Measurements from ENCODE around the gene ZWILCH.
"Not testable (repeated sequence)": the region's sequence is repeated elsewhere in the genome, so short reads cannot be mapped to it uniquely, and the experiment has no call there.

ZWILCH gene

GRCh38 chr15:66497502-66498455, 7.3 kb upstream of the ZWILCH start, which contains the start of gene SNAPC5:
SNAPC5 (minus strand) TSS chr15:66497762; CDS start chr15:66497731, 31 bp downstream.
- no peak for DNase-seq (ENCODE audit: low read depth, low spot score)
- POLR2A ChIA-PET: interaction anchor here (0.6 to 3.6 kb wide), 6 partner anchors 9 to 111 kb away, joined by 3 to 19 read pairs (median 4); partner anchors contain the start of gene MAP2K1
- TF ChIP-seq, protein P1, sequence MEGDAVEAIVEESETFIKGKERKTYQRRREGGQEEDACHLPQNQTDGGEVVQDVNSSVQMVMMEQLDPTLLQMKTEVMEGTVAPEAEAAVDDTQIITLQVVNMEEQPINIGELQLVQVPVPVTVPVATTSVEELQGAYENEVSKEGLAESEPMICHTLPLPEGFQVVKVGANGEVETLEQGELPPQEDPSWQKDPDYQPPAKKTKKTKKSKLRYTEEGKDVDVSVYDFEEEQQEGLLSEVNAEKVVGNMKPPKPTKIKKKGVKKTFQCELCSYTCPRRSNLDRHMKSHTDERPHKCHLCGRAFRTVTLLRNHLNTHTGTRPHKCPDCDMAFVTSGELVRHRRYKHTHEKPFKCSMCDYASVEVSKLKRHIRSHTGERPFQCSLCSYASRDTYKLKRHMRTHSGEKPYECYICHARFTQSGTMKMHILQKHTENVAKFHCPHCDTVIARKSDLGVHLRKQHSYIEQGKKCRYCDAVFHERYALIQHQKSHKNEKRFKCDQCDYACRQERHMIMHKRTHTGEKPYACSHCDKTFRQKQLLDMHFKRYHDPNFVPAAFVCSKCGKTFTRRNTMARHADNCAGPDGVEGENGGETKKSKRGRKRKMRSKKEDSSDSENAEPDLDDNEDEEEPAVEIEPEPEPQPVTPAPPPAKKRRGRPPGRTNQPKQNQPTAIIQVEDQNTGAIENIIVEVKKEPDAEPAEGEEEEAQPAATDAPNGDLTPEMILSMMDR (IDR thresholded peaks at IDR 0.05; ENCODE audit: insufficient read depth, low read length, missing control alignments): peak; percentile 95
- H3K4me3 ChIP-seq (ENCODE audit: low read depth, low read length): peak within 1 kb of the TSS; percentile 94
- CTCF ChIA-PET: interaction anchor here (0.6 to 6.1 kb wide), 68 partner anchors 9 to 600 kb away, joined by 3 to 112 read pairs (median 4); partner anchors contain the start of genes LCTL, MAP2K1, MEGF11 and TIPIN

DNA sequence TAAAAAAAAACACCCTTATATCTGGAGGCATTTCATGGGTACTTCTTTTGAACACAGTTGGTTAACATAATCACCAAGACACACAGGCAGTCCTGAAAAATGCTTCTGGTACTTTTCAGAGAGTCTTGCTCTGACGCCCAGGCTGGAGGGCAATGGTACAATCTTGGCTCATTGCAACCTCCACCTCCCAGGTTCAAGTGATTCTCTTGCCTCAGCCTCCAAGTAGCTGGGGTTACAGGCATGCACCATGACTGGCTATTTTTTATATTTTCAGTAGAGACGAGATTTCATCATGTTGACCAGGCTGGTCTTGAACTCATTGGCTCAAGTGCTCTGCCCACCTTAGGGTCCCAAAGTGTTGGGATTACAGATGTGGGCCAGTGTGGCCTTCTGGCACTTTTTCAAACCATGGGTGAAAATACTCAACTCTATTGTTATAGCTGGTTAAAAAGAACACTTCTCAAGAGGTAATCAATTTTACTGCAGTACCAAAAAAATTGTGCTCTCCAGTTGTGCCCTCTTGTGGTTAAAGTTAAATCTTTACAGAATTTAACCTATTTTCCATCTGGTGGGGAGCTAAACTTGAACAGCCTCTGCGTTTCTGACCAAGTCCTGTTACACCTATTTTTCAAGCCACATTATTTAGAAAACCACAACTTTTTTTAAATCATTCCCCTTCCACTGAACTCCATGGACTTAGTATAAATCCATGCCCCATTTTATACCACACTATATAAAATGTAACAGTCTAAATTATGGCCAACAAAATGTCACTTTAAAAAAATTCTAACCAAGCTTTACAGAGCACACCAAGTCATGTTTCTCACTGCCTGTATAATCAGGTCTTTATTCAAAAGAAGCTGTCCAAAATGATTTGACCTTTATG, 6.4 kb upstream of the ZWILCH start:
- DNase-seq (ENCODE audit: low read depth, low spot score): no peak
- CTCF ChIA-PET: interaction anchor here (0.7 to 6.1 kb wide), 60 partner anchors 8 to 601 kb away, joined by 3 to 112 read pairs (median 5); partner anchors contain the start of genes LCTL, MAP2K1, MEGF11 and TIPIN
- POLR2A ChIA-PET: interaction anchor here (1.3 to 3.6 kb wide), 3 partner anchors 32 to 112 kb away, joined by 3 to 19 read pairs (median 4); partner anchors contain the start of gene MAP2K1
- no peak overlapping the region for H3K4me3 ChIP-seq (ENCODE audit: low read depth, low read length)
- TF ChIP-seq, protein P1 (IDR thresholded peaks at IDR 0.05; ENCODE audit: insufficient read depth, low read length, missing control alignments): peak; percentile 12

- H3K4me3 ChIP-seq (ENCODE audit: low read depth, low read length); POLR2A ChIA-PET; DNase-seq (ENCODE audit: low read depth, low spot score): not testable (repeated sequence)
- CTCF ChIA-PET: interaction anchor here (0.9 to 6.1 kb wide), 6 partner anchors 12 to 213 kb away, joined by 3 to 112 read pairs (median 4); partner anchors contain the start of gene MAP2K1
Measured at GRCh38 chr15:66500346-66500745, 4.8 kb upstream of the ZWILCH start.

GRCh38 chr15:66502491-66502890, 2.6 kb upstream of the ZWILCH start:
- CTCF ChIA-PET: interaction anchor here (1.0 to 1.5 kb wide), 2 partner anchors 9 to 64 kb away, joined by 3 to 7 read pairs; no protein-coding TSS in a partner anchor

GRCh38 chr15:66503041-66503648, 2.0 kb upstream of the ZWILCH start:
- H3K4me3 ChIP-seq (ENCODE audit: low read depth, low read length): peak overlapping the region; percentile 98
- DNase-seq (ENCODE audit: low read depth, low spot score); POLR2A ChIA-PET: not testable (repeated sequence)
- CTCF ChIA-PET: interaction anchor here (1.0 to 1.5 kb wide), 2 partner anchors 9 to 64 kb away, joined by 3 to 7 read pairs; no protein-coding TSS in a partner anchor

More at GRCh38 chr15:66502491-66502890, 2.6 kb upstream of the ZWILCH start:
- TF ChIP-seq, protein P1 (IDR thresholded peaks at IDR 0.05; ENCODE audit: insufficient read depth, low read length, missing control alignments): no peak
- no peak for DNase-seq (ENCODE audit: low read depth, low spot score)
- H3K4me3 ChIP-seq (ENCODE audit: low read depth, low read length): peak overlapping the region; percentile 98
- POLR2A ChIA-PET: no interaction called here

GRCh38 chr15:66503780-66504562, 1.2 kb upstream of the ZWILCH start:
- ChIA-PET CTCF (interaction anchor here (0.8 to 1.5 kb wide), 5 partner anchors 9 to 214 kb away, joined by 3 to 7 read pairs (median 3); no protein-coding TSS in a partner anchor), POLR2A (interaction anchor here (0.8 kb wide), 1 partner anchor 28 kb away, joined by 3 read pairs; no protein-coding TSS in a partner anchor)
- DNase-seq (ENCODE audit: low read depth, low spot score): no peak

More at GRCh38 chr15:66503780-66504562, 1.2 kb upstream of the ZWILCH start:
- TF ChIP-seq, protein P1 (IDR thresholded peaks at IDR 0.05; ENCODE audit: insufficient read depth, low read length, missing control alignments): no peak
- peak overlapping the region; percentile 98 for H3K4me3 ChIP-seq (ENCODE audit: low read depth, low read length)
